Stimulated activated CD4-positive, alpha-beta T cell treated with anti-CD3 and anti-CD28 coated beads, Interleukin-2, amount 100 ng/mL, for 4 hours (primary cell): ENCODE data around the gene GJD4.
A peak's percentile ranks its signal among the peaks of the same experiment; 100 is the strongest.

Source experiments
- DNase-seq: peaks from one replicate; pipeline ENCODE4 v3.0.0-alpha.2; 2020; ENCODE audit warnings: low read depth

The GJD4 gene

GRCh38 chr10:35626971-35627507, 21.9 kb downstream of the GJD4 start:
- DNase-seq: no peak

DNA sequence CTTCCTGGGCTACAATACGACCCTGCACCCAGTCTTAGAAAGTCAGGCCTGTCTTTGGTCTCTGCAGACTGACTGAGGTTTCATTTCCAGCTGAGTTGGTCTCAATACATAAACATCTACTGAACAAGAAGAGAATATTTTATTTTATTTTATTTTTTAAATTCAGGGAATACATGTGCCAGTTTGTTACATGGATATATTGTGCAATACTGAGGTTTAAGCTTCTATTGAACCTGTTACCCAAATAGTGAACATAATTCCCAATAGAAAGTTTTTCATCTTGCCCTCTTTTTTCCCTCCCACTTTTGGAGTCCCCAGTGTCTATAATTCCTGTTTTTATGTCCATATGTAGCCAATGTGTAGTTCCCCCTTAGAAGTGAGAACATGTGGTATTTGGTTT, 26.3 kb downstream of the GJD4 start:
- no peak for DNase-seq

DNA sequence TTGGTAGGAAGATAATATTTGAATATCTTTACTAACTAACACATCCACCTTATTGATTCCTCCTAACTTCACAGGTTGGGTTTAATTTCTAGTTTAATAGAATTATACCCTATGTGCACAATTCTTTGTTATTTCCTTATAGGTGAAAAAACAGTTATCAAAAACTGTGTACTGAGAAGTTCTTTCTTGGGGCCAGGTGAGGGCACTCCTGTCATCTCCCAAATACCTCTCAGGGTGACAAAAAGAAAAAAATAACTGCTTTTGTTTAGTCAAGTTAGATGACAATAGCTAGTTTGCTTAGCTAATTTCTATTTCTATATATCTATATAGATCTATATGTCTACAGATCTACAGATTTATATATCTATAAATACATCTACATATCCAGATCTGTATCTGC, 26.9 kb downstream of the GJD4 start:
- DNase-seq: no peak

- DNase-seq: no peak
Observed at GRCh38 chr10:35633006-35633980, 28.2 kb downstream of the GJD4 start.

DNA sequence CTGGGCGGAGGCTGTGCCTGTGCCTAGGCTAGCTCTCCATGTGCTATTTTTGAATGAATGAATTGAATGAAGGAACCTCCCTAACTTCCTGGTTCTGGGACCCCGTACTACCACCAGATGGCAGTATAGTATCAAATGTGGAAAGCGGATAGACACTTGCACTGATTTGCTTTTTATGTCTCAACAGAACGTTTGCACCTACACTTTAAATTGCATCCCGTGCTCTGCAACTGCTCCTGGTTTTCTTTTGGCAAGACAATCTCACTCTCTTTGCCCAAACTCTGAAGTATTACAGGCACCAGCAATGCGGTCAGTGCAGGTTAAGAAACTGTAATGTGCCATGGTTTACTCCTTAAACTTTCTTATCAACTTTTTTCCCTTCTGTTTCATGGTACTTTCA, 30.4 kb downstream of the GJD4 start:
- peak; percentile 28 for DNase-seq

DNA sequence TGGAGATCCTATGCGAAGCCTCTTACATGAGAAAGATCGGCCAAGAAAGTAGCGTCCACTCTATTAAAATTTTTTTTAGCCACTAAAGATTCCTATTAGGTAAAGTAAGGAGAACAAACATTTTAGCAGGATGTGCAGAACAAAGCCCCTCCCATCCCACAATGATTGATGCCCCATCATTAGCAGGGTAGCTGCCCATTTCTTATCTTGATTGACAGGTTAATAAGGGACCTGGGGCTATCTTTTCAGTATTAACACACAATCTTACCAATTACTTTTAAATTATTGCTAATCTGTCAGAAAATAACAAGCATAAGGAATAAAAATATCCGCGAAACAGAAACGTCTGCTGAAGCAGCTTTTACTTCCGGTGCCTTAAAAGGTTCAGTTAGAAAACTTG, 31.8 kb downstream of the GJD4 start:
- DNase-seq: no peak

- DNase-seq: no peak
Observed at GRCh38 chr10:35637462-35637861, 32.3 kb downstream of the GJD4 start.

- no peak for DNase-seq
Observed at GRCh38 chr10:35638101-35638500, 33.0 kb downstream of the GJD4 start.

DNA sequence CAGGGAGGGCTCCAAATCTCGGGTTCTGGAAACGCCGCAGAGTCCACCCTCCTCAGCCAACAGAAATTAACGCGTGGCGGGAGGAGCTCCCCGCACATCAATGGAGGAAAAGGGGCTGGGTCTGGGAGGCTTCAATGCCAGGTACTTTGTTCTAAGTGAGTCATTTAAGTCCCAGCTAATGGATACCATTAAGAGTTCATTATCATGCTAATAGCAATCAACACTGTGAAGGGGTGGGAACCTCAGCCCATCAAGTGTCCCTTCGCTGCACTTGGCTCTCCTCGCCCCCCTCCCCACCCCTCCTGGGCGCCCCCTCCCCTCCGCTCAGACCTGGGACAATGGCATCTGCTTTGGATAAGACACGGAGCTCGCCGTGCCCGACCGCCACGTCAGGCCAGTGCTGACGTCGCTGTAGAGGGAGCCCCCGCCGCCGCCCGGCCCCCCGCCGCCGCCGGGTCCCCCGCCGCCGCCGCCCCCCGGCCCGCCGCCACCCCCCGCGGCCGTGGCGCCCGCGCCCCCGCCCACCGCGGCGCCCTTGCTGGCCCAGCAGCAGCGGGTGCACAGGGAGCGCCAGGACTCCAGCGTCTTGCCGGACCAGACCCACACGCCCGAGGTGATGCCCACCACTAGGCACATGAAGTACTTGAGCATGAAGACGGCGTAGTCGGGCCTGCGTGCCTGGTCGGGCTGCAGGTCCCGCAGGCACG, 34.0 kb downstream of the GJD4 start:
- DNase-seq: no peak

- DNase-seq: no peak
Observed at GRCh38 chr10:35639728-35640401, 34.7 kb downstream of the GJD4 start.

GRCh38 chr10:35640474-35640873, 35.3 kb downstream of the GJD4 start:
- DNase-seq: no peak

DNA sequence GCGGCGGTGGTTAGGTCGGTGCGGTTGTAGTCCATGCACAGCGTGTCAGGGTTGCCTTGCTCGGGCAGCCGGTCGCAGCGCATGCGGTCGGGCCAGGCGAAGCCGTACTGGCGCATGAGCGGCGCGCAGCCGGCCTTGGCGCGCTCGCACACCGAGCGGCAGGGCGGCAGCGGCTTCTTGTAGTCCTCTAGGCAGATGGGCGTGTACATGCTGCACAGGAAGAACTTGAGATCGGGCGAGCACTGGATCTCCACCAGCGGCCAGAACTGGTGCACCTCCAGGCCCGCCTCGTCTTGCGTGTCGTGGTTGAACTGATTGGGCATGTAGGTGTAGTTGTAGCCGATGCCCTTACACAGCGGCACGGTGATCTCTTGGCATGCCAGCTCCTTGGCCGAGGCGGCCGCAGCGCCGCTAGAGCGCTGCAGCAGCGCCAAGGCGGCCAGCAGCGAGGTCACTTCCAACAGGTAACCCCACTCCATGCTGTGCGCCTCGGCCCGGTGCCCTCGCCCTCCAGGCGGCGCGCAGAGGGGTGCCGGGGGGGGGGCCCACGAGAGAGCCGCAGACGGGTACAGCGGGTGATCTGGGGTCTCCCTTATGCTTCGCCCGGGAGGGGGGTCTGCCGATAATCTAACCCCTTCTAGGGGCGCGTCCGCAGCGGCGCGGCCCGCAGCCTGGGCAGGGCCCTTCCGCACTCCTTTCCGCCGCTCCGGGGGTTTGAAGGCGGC, 36.0 kb downstream of the GJD4 start:
- DNase-seq: no peak

- no peak for DNase-seq
Observed at GRCh38 chr10:35641676-35642034, 36.5 kb downstream of the GJD4 start.

DNA sequence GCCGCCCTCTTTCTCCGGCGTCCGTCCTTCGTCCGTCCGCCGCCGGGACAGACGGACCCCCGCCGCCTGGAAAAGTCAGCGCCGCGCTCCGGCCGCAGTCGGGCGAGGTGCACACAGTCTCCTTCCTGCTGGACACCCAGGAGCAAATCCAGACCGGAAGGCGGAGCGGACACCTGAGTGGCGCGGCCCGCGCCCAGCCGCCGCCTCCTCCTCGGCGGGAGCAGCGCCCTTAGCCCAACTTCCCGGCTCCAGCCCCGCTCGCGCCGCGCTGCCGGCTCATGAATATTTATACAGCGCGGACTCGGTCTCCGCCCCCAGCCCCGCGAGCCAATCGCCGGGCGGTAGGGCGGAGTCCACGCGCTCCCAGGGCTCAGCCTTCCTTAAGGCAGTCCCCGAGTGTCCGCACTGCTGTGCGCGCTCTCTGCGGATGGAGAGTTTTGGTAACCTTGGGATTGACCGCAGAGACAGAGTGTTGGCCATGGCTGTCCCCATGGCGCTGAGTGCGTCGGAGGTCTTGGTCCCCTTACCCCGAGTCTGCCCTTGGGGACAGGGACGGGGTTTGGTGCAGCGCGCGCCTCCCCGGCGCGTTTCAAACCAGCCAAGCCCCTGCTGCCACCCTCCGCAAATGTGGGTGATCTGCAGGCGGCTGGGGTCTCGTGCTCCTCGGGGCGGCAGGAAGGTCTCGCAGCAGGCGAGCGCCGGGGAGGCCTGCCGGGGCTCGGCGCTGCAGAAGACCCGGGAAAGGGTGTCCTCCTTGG, 37.1 kb downstream of the GJD4 start, which contains the start of gene FZD8:
TSS of gene FZD8 (minus strand) at position 262 of the 758 bp plus-strand sequence. CDS start 867 bp downstream, outside the sequence.
- peak; percentile 63 for DNase-seq

DNA sequence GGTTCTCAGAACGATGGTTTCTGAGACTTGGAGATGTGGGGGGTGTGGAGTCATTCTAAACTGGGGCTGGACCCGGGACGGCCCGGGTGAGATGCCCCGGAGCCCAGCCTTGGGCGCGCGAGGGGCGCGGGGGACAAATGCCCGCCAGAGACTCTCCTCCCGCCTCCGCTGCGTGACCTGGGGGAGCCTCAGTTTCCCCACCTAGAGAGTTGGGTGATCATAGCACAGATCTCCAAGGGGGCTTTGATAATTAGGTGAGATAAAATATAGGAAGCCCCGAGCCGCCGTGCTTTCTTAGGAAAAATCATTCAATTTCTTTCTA, 37.6 kb downstream of the GJD4 start:
- no peak for DNase-seq

DNA sequence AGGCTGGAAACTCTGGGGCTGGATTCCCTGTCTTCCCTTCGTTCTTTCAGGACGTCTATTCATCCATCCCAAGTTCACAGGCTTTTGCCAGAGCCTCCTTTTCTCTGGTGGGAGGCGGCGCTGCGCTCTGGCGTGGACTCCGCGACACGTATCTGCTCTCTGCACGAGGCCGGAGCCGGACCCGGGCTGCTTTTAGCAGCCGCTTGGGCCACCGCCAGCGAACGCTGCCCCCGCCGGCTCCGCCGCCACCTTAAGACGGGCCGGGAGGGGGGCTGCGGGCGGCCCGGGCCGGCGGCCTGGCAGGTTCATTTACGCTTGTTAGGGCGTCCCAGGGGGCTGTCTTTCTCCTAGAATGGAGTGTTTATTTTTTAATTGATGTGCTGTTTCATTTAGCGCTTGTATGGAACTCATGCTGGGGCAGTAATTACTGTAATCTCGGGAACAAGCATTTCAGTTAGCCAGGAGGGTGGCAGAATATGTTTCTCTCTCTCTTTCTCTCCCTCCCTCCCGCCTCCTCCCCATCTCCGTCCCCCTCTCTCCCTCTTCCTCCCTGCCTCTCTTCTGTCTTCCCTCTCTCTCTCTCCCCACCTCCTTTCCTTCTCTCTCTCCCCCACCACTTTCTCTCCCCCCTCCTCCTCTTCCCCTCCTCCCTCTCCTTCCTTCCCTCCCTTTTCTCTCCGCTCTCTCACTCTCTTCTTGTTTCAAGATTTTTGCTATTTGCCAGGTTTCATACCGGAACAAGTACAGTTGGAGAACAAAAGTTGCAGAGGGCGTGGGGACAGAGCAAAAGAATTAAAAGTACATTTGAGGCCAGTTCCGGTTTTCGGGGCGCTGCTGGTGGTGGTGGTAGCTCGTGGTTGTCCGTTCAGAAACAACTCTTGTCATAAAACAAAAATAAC, 38.3 kb downstream of the GJD4 start:
- no peak for DNase-seq

- no peak for DNase-seq
Observed at GRCh38 chr10:35644050-35644950, 39.2 kb downstream of the GJD4 start.

- DNase-seq: no peak
Observed at GRCh38 chr10:35650894-35651293, 45.8 kb downstream of the GJD4 start.

DNA sequence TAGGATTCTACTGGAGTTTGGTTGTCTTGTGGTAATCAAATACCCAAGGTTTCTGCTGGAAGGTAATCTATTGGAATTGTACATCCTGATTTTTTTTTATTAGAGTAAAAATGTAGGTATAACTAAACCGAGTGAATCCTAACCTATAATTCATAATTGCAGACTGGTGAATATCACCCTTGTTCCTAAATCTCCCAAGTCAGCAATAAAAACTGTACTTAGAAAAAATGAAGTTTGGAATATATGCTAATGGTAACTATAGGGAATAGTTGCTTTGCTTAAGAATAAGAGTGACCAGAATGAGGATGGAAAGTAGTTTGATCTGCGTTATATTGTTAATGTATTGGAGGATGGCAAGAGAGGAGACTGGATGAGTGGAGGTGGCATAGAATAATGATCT, 47.7 kb downstream of the GJD4 start:
- no peak for DNase-seq
